GM12892 (cell line): Measurements from ENCODE around the gene CLPTM1.

Source experiments
- DNase-seq: peaks from one replicate; pipeline ENCODE4 v3.0.0; 2011; ENCODE audit not compliant: insufficient read length
- FAIRE-seq: peaks from 2 replicates; lab custom pipeline; 2011; peaks lifted over from hg19 to GRCh38; lab: Jason Lieb, UNC
- POLR2A ChIP-seq: IDR thresholded peaks from 2 replicates; pipeline ENCODE4 v1.6.1; 2011; ENCODE audit warnings: low read depth, low read length, control low read depth
- POLR2AphosphoS5 ChIP-seq: IDR thresholded peaks from 2 replicates; pipeline ENCODE4 v1.6.1; 2011; ENCODE audit warnings: low read depth, low read length, control low read depth
- TAF1 ChIP-seq: IDR thresholded peaks from 2 replicates; pipeline ENCODE4 v1.6.1; 2011; ENCODE audit warnings: low read depth, mild to moderate bottlenecking, control low read depth, low read length, borderline replicate concordance

The CLPTM1 gene

GRCh38 chr19:45032421-45032820 is 77.2 kb downstream of the CLPTM1 start:
- TF ChIP-seq TAF1 (no peak), POLR2AphosphoS5 (no peak), POLR2A (no peak)
- FAIRE-seq: no peak

DNA sequence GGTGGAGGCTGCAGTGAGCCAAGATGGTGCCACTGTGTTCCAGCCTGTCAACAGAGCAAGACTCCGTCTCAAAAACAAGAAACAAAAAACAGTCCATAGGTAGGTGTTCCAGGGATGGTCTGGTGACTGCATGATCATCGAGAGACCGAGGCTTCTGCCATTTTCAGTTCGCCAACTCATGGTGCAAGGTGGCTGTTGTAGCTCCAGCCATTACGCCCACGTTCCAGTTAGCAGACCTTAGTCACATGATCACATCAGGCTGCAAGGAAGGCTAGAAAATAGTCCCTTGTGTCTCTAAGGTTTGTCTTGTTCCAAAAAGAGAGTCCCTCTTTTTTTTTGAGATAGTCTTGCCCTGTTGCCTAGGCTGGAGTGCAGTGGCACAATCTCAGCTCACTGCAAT is 80.6 kb downstream of the CLPTM1 start:
- TF ChIP-seq POLR2AphosphoS5: no peak
- no peak for TF ChIP-seq TAF1
- no peak for TF ChIP-seq POLR2A
- DNase-seq (no peak), FAIRE-seq (no peak)

More at GRCh38 chr19:45032421-45032820, 77.2 kb downstream of the CLPTM1 start:
- no peak for DNase-seq

- no peak for FAIRE-seq
These were observed 82.4 kb downstream of the CLPTM1 start for GRCh38 chr19:45037393-45038169.

GRCh38 chr19:45038931-45039893 is 84.0 kb downstream of the CLPTM1 start, which contains the start of gene CLASRP:
CLASRP (plus strand) TSS chr19:45039045; CDS start chr19:45040213, 1,168 bp downstream.
- TF ChIP-seq POLR2AphosphoS5: peak; percentile 94
- peak; percentile 87 for TF ChIP-seq TAF1
- TF ChIP-seq POLR2A: peak; percentile 97
- peak; percentile 87 for FAIRE-seq
- DNase-seq: peak; percentile 87

More at GRCh38 chr19:45037393-45038169, 82.4 kb downstream of the CLPTM1 start:
- DNase-seq: no peak
- no peak for TF ChIP-seq POLR2A
- TF ChIP-seq POLR2AphosphoS5: no peak
- TF ChIP-seq TAF1: no peak

GRCh38 chr19:45040059-45040771 is 85.0 kb downstream of the CLPTM1 start:
- no peak for FAIRE-seq

DNA sequence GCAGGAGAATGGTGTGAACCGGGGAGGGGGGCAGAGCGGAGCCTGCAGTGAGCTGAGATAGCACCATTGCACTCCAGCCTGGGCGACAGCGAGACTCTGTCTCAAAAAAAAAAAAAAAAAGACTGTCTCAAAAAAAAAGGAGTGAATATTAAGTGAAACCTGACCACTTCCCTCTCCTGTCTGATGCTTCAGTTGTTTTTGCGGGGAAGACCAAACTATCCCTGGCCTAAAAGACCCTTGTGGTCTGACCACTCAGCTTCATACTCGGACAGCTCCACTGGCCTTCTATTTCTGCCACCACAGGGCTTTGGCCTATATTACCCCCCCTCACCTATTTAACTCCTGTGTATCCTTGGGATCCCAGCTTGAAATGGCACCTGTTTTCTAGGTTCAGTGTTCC is 85.9 kb downstream of the CLPTM1 start:
- FAIRE-seq (no peak), DNase-seq (no peak)
- TF ChIP-seq POLR2A (no peak), POLR2AphosphoS5 (no peak), TAF1 (no peak)

More at GRCh38 chr19:45040059-45040771, 85.0 kb downstream of the CLPTM1 start:
- TF ChIP-seq POLR2A (no peak), TAF1 (no peak), POLR2AphosphoS5 (no peak)
- DNase-seq: no peak
